Small intestine (tissue), 7 donors: ENCODE data around the gene MMP7. TPM values are rescaled to one million over a fixed set of nuclear protein-coding genes. Genes with fewer than 3 reads are reported as not detected.

ENCODE experiments used
- DNase-seq, 2 donors: peaks; one replicate each; pipeline versions ENCODE4 v3.0.0 to v3.0.0-alpha.2; 2013
- FAIRE-seq: peaks from 2 replicates; lab custom pipeline; 2012; peaks lifted over from hg19 to GRCh38; lab: Jason Lieb, UNC
- H3K27ac ChIP-seq, 3 donors: one replicate each; pipeline ENCODE4 v1.5.1; 2013; ENCODE audit warnings: low read length in 2 of 3, mild to moderate bottlenecking in 2 of 3, control low read depth in 1 of 3, inconsistent platforms in 1 of 3, low read depth in 1 of 3, moderate library complexity in 1 of 3
- H3K27me3 ChIP-seq, 3 donors: one replicate each; pipeline ENCODE4 v1.6.1; 2013; ENCODE audit warnings: low read length in 3 of 3, inconsistent platforms in 1 of 3; ENCODE audit not compliant: control insufficient read depth in 3 of 3, insufficient read depth in 3 of 3
- H3K36me3 ChIP-seq, 3 donors: one replicate each; pipeline ENCODE4 v1.6.1; 2013; ENCODE audit warnings: low read length in 3 of 3, inconsistent platforms in 1 of 3, low read depth in 1 of 3, mild to moderate bottlenecking in 1 of 3, moderate library complexity in 1 of 3; ENCODE audit not compliant: control insufficient read depth in 3 of 3, insufficient read depth in 2 of 3
- H3K4me1 ChIP-seq, 3 donors: one replicate each; pipeline ENCODE4 v1.6.1; 2013; ENCODE audit warnings: low read length in 2 of 3, inconsistent platforms in 1 of 3, low read depth in 1 of 3, mild to moderate bottlenecking in 1 of 3, moderate library complexity in 1 of 3; ENCODE audit not compliant: control insufficient read depth in 3 of 3, insufficient read depth in 2 of 3
- H3K4me3 ChIP-seq, 3 donors: one replicate each; pipeline ENCODE4 v1.5.1; 2013; ENCODE audit warnings: low read length in 3 of 3, control low read depth in 1 of 3, inconsistent platforms in 1 of 3, low read depth in 1 of 3, mild to moderate bottlenecking in 1 of 3, moderate library complexity in 1 of 3
- H3K9me3 ChIP-seq, 2 donors: one replicate each; pipeline ENCODE4 v1.6.1; 2013; ENCODE audit warnings: low read depth in 1 of 2, low read length in 1 of 2; ENCODE audit not compliant: control insufficient read depth in 2 of 2, insufficient read depth in 1 of 2
- WGBS, 3 donors: extraction: QIAGEN DNeasy Blood & Tissue Kit; methylation state at CpG; one replicate each; pipeline ENCODE4 v1.1.7; 2013; 5-methylcytosine and 5-hydroxymethylcytosine counted together
- polyA plus RNA-seq, 4 donors: library from polyadenylated mRNA; stranded (reverse) in 3 of 4; unstranded in 1 of 4; fragments of 200-250 nt in 3 of 4; fragments of 120-200 nt in 1 of 4; gene quantifications; one replicate each; pipeline versions ENCODE4 v1.2.1 to v1.2.3, GENCODE V29; 2013
- donor health status: healthy with polysubstance abuse.
- donor health status: control.
- donor health status: control.
- donor health status: Bipolar disorder and iron deficiency.
- donor health status: healthy.

MMP7 gene
- polyA plus RNA-seq, 4 donors = 0.36 TPM; not detected in 3

- Histone ChIP-seq H3K27me3 (no peaks in the 10 kb centered on the region), H3K9me3 (no peaks in the 10 kb centered on the region), H3K27ac (no peak overlapping the region), H3K4me3 (no peak overlapping the region), H3K36me3 (no peaks in the 10 kb centered on the region), H3K4me1 (no peaks in the 10 kb centered on the region)
- no peak for FAIRE-seq
- no peak for DNase-seq
- 52 to 72% (median 66%) methylated on average over 6 of the region's 6 CpGs for WGBS, 3 donors
These were observed 3.8 kb upstream of the MMP7 start for GRCh38 chr11:102534261-102534872.

GRCh38 chr11:102528618-102529017, 1.9 kb downstream of the MMP7 start:
- Histone ChIP-seq H3K4me1 (no peaks in the 10 kb centered on the region), H3K4me3 (no peak overlapping the region), H3K36me3 (no peaks in the 10 kb centered on the region), H3K27ac (no peak overlapping the region), H3K27me3 (no peaks in the 10 kb centered on the region), H3K9me3 (no peaks in the 10 kb centered on the region)
- FAIRE-seq = no peak
- no peak for DNase-seq

DNA sequence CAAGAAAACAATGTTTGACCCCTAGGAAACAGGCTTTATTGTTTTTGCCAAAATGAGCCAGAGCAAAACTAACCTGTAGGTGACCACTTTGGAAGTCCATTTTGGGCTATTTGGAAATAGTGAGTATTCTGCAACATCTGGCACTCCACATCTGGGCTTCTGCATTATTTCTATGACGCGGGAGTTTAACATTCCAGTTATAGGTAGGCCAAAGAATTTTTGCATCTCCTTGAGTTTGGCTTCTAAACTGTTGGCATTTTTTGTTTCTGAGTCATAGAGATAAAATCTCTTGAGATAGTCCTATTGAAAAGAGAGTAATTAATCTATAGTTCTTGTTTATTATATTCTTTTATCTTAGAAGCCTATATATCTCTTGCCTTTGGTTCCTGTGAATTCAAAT, 2.9 kb downstream of the MMP7 start:
- FAIRE-seq = no peak
- DNase-seq = no peak

GRCh38 chr11:102527041-102527440, 3.5 kb downstream of the MMP7 start:
- 79 to 93% (median 83%) methylated on average over 1 of the region's 1 CpG for WGBS, 3 donors
- no peaks in the 10 kb centered on the region for H3K27me3 ChIP-seq
- FAIRE-seq = no peak
- no peaks in the 10 kb centered on the region for H3K9me3 ChIP-seq
- no peak overlapping the region for H3K4me3 ChIP-seq
- no peak overlapping the region for H3K27ac ChIP-seq
- H3K36me3 ChIP-seq = no peaks in the 10 kb centered on the region
- DNase-seq = no peak
- no peaks in the 10 kb centered on the region for H3K4me1 ChIP-seq

More for the DNA sequence above, 2.9 kb downstream of the MMP7 start:
- no peaks in the 10 kb centered on the region for H3K4me1 ChIP-seq
- WGBS, 3 donors = 82 to 96% (median 90%) methylated on average over 2 of the region's 2 CpGs
- no peak overlapping the region for H3K27ac ChIP-seq
- H3K4me3 ChIP-seq = no peak overlapping the region
- no peaks in the 10 kb centered on the region for H3K9me3 ChIP-seq
- no peaks in the 10 kb centered on the region for H3K27me3 ChIP-seq
- no peaks in the 10 kb centered on the region for H3K36me3 ChIP-seq

- DNase-seq (no peak), FAIRE-seq (no peak)
- H3K4me3 ChIP-seq = no peak overlapping the region
- H3K27me3 ChIP-seq = peaks cover 0 to 3% (median 0%) of the 10 kb centered on the region in 3 donors
- WGBS, 3 donors = 91 to 95% (median 92%) methylated on average over 4 of the region's 4 CpGs
- H3K9me3 ChIP-seq = no peaks in the 10 kb centered on the region
- H3K4me1 ChIP-seq = no peaks in the 10 kb centered on the region
- H3K36me3 ChIP-seq = no peaks in the 10 kb centered on the region
- H3K27ac ChIP-seq = no peak overlapping the region
These were observed 6.7 kb downstream of the MMP7 start for GRCh38 chr11:102523887-102524286.

DNA sequence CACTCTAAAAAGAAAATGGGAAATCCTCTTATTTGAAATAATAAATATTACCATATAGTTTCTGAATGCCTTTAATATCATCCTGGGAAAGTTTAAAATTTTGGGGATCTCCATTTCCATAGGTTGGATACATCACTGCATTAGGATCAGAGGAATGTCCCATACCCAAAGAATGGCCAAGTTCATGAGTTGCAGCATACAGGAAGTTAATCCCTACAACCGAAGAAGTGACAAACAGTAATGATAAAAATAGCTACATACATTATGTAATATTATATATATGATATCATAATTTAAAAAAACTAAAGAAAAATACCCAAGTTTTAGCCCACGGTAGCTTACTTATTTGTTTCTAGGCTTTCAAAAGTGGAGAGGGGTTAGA, 7.4 kb downstream of the MMP7 start:
- H3K4me1 ChIP-seq = no peaks in the 10 kb centered on the region
- H3K27me3 ChIP-seq = peaks cover 0 to 3% (median 0%) of the 10 kb centered on the region in 3 donors
- FAIRE-seq = no peak
- no peak overlapping the region for H3K4me3 ChIP-seq
- H3K27ac ChIP-seq = no peak overlapping the region
- WGBS, 3 donors = 64 to 75% (median 73%) methylated on average over 2 of the region's 2 CpGs
- H3K36me3 ChIP-seq = no peaks in the 10 kb centered on the region
- no peaks in the 10 kb centered on the region for H3K9me3 ChIP-seq
- no peak for DNase-seq

DNA sequence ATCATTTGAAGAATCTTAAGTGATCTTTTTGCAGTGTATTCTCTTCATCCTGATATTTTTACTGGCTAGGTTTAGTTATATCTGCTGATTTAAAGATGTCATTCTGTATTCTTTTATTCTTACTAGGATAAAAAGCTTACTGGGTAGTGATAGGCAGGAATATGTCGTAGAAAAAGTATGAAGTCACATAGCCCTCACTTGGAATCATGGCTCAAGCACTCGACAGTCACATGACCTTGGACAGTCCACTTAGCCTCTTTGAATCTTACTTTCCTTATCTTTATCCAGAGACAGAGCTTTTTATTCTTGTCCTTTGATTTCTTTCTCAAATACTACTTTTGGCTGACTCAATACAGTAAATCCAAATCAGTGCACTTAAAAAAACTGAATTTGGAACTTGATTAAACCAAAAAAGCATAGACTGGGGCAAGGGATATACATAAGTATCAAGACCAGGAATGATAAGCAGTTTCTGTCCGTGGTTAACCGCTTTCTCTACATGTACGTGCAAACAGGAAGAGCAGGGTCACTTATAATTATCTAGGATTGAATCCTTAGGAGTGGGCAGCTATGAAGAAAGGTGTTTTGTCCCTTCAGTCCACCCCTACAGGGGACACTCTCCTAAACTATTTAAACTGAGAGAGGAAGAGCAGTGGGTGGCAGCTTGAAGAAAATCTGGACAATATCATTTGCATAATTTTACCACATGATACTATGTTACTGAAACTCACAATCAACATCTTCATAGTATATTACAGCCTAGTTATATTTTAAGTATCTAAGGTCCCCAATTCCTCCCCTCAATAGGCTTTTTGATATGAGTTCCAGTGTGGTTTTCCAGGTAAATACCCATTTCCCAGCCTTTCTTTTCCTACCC, 8.0 kb downstream of the MMP7 start:
- no peaks in the 10 kb centered on the region for H3K4me1 ChIP-seq
- 58 to 63% (median 60%) methylated on average over 5 of the region's 5 CpGs for WGBS, 3 donors
- no peak for DNase-seq
- no peak overlapping the region for H3K4me3 ChIP-seq
- H3K36me3 ChIP-seq = no peaks in the 10 kb centered on the region
- FAIRE-seq = no peak
- peaks cover 0 to 3% (median 0%) of the 10 kb centered on the region in 3 donors for H3K27me3 ChIP-seq
- no peak overlapping the region for H3K27ac ChIP-seq
- H3K9me3 ChIP-seq = no peaks in the 10 kb centered on the region

- no peak for FAIRE-seq
- Histone ChIP-seq H3K27me3 (peaks cover 0 to 3% (median 0%) of the 10 kb centered on the region in 3 donors), H3K4me1 (no peaks in the 10 kb centered on the region), H3K9me3 (no peaks in the 10 kb centered on the region), H3K27ac (no peak overlapping the region), H3K36me3 (no peaks in the 10 kb centered on the region), H3K4me3 (no peak overlapping the region)
- WGBS, 3 donors = 91 to 95% (median 93%) methylated on average over 10 of the region's 10 CpGs
- no peak for DNase-seq
These were observed 9.4 kb downstream of the MMP7 start for GRCh38 chr11:102521121-102521520.
